GM18498 (cell line): Measurements from ENCODE around the gene RAPGEF4.

ENCODE experiments used
- ATAC-seq: cut with Tn5 transposase; IDR thresholded peaks from one replicate; pipeline ENCODE4 v1.9.1; 2021; ENCODE audit warnings: mild to moderate bottlenecking, moderate library complexity; ENCODE audit not compliant: unreplicated experiment

RAPGEF4 gene

DNA sequence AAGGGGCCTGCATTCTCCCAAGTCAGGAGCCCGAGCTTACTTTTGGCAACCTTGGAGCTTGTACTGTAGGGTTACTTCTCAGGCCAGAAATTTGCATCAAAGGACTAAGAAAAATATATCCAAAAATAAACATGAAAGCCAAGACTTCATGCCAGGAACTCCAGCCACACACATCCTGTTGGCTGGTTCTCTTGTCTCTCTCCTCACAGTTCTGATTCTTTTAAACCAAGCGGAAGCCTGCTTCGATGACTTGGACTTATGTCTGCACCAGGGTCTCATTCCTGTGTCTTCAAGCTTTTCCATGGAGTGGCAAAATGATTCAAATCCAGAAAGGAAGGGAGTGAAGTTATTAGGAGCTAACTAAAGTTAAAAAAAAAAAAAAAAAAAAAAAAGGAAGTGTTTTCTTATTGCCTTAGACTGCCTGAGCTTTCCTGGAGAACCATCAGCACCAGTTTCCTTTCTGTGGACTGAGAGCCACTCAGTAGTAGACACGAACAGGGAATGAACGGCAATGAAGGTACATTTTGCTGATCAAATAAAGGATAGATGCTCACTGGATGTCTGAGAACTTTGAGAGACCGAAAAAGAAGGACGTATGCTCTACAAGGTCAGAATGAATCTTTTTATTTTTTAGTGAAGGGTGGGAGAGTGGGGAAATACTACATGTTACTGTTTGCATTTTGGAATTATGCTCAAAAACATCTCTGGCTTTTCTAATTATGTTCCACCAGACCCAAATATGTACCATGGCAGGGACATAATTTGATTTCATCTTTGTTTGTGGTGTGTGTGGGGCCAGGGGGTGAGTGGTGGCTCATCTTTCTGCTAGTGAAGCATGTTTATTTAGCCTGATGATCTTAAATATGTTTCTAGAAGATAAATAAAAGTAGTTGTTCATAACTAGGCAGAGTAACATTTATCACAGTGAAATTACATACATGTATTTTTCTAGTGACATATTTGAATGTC is 86.0 kb downstream of the RAPGEF4 start:
- ATAC-seq = no peak

DNA sequence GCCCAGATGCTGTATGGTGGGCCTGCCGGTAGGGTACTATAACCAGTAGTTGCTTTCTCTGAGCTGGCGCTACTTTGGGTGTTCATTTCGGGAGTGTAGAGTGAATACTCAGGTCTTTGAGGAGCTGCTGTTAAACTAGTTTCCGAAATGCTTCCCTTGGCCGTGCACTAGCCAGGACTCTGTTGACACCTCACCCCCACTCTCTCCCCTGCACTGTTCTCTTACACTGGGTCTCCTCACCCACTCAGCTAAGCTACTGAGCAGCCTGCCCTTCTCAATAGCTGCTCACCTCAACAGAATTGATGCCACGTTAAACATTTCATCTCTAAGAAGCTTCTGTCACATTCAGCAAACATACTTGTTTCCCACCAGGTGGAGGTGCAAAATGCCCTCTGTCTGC is 86.9 kb downstream of the RAPGEF4 start:
- ATAC-seq = no peak

DNA sequence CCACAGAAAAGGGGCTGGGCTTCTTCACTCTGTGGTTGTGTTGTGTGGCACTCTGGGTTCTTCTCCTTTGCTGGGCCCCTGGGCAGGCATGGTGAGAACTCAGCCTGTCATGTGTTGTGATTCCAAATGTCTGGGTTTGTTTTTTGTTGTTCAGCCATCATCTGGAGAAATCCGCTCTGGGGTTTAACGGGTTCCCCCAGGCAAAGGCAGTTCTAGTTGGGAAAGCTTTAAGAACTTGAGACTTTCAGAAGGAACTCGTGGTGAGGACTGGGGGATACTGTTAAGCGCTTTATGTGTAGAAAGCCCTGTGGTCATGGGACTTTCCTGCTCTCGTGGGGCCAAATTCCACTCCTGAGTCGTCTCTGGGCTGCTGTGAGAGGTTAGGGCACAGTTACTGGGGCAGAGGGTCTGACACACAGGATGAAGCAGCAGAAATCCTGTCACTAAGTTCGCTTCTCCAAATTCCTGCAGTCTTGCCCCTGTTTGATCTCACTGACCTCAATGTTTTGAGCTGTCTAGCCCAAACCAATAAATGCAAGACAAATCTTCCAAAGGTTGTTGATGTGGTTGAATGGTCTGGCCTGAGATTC is 87.7 kb downstream of the RAPGEF4 start:
- ATAC-seq = no peak

DNA sequence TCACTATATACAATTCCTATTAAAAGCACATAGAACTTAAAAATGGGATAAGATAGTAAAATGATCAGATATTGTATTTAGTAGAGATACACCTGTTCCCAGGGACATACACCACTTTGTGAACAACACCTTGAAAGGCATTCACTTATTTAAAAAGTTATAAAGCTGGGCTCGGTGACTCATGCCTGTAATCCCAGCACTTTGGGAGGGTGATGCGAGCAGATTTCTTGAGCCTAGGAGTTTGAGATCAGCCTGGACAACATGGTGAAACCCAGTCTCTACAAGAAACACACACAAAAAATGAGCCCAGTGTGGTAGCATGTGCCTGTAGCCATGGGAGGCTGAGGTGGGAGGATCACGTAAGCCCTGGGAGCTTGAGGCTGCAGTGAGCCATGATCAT is 90.9 kb downstream of the RAPGEF4 start:
- no peak for ATAC-seq

DNA sequence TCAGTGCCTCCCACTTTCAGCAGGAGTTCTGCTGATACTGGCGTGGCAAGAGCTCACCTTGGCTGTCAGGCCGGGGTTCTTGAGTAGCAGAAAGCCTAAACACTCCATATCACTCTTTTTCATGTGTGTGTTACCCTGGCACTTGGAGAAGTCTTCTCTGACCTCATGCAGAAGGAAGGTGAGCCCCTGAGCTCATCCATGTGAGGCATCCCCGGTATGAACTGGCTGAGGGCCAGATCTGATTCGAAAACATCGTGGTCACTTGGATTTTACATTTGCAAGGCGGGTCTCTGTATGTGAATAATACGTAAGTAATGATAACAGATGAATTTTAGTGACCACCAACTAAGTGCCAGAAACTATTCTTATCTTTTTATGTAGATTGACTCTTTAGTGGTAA is 93.6 kb downstream of the RAPGEF4 start:
- no peak for ATAC-seq

DNA sequence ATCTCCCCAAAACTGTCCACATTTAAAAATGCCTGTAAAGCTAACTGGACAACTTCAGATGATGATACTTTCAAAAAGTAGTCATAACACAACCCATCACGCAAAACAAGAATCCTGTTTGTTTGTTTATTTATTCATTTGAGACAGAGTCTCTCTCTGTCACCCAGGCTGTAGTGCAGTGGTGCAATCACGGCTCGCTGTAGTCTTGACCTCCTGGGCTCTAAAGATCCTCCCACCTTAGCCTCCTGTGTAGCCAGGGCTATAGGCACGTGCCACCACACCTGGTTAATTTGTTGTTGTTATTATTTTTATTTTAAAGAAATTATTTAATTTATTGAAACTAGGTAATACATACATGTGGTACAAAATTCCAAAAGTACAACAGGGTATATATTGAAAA is 94.8 kb downstream of the RAPGEF4 start:
- no peak for ATAC-seq

DNA sequence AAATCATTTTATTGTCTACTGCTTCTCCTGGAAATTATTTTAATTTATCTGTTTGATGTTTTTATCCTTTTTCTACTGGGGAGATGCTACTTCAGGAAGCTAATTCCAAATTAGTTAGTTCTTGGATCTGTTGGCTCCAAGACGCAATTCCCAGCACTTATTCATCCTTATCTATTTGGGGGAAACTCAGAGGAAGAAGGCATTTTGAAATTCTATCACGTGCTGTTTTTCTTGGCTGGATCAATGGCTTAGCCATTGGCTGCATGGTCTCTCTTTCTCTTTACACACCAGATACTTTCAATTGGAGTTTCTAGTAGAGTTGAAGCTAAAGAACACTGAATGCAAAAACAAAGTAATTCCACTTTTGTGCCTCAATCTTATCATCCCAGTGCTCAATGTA is 98.3 kb downstream of the RAPGEF4 start:
- ATAC-seq = no peak

DNA sequence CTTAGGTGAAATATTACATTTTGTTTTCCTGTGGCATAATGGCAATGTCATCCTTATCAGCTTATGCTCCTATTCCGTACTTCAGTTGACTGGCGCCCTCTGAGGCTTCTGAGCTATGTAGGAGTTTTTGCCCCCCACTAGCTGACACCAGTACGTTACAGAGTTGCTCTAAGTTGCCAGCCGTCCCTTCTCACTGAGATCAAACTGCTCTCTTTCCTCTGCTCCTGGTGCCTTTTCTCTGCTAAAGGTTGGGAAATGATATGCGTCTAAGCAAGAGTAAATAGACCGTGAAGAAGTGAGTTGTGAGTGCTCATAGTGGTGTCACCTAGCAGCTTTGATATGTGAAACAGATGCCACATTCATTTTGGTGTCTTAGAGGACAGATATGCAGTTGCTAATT is 99.2 kb downstream of the RAPGEF4 start:
- ATAC-seq = no peak

DNA sequence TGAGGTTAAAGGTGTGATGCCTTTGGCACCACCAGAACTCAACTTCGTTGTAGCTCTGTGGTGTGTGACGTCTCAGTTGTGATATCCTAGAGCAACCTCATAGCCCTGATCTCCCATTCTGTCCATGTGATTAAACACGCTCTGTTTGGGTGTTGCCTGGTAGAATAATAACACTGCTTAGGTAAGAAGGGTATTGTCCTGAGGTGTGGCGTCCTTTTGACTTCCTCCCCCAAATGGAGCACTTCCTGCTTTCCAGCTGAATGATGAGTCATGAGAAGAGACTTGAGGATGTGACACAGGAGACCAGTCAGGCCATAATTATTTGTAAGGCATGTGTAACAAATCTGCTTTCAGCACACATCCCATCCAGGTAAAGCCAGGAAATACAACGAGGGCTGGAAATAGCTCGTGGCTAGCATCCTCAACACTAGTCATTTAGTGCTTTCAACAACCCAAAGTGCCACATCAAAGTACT is 100.7 kb downstream of the RAPGEF4 start:
- ATAC-seq = no peak

DNA sequence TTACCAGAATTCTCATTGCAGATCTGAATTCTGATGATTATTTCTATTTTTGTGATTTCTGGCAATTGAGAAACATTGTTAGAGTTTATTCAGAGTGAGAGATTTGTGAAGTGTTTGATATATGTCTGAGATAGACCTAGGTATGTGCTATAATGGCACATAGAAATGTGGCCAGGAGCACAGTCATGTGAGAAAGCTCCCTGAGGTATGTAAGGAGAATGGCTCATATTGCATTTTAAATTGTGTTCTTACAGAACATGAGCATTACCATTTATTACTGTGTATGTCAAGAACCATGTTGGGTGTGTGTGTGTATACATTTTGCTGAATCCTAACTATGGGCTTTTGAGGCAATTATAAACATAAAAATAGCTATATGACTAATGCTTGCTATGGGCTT is 101.2 kb downstream of the RAPGEF4 start:
- no peak for ATAC-seq

DNA sequence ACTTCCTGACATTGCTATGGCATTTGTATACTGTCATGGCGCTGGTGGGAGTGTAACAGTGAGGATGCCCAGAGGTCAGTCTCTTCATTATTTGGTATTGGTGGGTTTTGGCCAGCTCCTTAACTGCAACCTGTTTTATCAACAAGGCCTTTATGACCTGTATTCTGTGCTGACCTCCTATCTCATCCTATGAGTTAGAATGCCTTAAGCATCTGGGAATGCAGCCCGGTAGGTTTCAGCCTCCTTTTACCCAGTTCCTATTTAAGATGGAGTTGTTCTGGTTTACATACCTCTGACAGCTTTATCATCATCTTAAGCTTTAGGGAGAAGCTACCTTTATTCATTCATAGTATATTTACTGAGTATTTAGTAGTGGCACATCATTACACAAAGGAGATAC is 103.8 kb downstream of the RAPGEF4 start:
- no peak for ATAC-seq

DNA sequence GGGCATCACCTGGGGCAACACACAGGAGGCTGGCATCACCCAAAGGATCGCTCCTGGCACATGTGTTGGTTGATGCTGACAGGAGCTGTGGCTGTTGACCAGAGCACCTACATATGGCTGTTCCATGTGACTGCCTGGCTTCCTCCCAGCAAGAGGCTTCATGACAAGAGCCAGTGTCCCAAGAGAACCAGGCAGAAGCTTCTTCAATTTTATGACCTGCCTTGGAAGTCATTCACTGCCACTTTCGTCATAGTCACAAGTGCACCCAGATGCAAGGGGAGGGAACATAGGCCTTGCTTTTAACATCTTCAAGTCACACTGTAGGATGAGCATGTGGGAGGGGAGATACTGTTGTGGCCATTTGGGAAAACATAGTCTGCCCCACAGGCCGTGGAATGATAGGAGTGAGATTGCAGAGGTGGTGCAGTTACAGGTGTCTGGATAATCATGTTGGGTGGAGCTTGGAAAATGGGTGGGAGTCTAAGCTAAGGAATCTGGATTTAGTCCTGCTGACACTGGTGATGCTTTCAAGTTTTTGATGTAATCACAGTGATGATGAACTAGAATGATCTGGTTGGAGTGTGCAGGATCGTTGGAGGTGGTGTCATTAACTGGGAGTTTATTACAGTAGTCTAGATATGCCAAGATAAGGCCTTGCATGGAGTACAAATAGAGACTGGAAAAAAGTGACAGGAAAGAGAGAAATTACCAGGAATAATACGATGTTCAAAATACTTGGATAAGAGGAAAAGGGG is 107.0 kb downstream of the RAPGEF4 start:
- ATAC-seq = no peak

DNA sequence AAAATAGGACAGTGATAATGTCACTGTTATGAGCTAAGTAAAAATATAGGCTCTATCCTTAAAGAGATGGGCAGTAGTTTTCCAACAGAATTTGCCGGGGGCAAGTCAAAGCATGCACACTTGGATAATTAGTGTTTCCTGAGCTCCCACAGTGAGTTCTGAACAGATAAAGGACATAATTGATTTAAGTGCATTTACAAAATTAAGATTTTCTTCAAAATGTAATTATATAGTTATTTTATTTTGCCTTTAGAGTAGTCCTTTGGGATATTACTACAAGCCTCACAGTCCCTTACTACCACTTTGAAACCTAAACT is 107.6 kb downstream of the RAPGEF4 start:
- no peak for ATAC-seq

DNA sequence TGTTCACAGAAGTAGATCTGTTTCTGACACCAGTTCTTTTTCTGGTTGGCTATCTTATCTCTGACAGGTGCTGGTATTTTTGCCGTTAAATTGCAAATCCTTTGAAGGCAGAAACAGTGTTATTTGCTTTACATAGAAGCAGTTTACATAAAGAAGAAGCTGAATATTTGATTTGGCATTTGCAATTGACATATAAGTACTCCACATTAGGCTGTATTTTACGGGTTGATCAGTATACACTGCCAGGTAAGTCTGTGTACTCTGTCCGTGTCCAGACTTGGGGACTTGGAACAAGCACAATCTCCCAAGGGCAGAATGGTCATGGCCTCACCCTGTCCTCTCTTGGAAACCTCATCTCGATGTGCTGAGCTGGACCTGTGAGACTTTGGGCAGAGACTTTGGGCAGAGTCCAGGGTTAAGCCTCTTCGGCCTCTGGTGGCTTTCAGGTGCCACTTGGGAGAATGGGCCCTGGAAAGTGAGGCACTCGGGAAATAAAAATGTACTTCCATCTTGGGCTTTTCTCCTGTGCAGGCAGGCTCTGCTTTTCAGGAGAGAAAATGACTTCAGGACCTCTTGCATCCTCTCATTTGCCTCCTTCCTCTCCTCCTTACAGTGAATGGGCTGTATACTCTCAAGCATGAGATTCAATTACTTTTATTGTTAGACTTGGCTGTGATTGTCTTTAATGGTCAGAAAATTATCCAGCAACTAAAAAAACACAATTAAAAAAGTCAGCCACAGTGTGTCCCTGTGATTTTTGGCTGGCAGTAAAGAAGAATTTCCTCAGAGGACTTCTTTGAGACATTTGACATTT is 108.5 kb downstream of the RAPGEF4 start:
- no peak for ATAC-seq

DNA sequence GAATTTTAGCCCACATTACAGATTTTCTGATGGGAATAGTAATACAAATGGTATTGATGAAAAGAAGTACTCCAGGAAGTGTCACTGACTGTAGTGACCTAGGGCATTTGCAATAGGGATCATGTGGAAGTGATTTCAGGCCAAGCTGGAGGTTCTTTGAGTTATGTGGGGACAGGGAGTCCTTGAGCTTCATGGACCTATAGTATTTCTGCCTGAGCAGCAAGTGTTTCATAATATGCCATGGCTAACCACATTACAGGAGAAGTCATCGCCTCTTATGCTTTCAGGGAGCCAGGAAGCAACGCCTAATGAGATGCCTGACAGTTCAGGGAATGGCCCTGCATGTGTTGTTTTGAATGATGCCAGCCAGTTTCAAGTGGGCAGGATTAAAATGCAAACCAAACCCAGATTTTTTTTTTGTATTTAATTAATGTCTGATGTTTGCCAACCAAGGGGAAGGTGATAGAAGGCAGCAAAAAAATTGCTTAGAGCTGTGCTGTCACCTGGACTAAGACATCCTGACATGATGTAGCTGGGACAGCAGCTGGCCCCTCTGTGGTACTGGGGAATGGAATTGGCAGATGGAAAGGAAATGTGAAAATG is 109.5 kb downstream of the RAPGEF4 start:
- ATAC-seq = no peak

DNA sequence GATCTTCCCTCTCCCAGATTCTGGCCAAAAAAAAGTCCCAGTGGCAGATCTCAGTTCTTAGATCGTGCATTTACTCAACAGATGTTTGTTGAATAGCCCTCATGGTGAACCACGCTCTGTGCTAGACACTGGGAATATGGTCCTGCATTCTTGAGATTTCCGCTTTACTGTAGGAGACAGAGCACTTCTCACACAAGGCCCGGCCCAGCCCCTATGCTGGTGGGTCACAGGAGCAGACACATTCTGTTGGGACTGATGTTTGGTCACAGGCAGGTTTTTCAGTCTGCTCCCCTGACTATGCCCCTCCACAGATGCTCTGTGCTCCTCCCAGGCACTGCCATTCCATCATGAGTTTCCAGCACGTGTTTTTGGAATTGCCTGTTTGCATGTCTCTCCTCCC is 110.9 kb downstream of the RAPGEF4 start:
- no peak for ATAC-seq

DNA sequence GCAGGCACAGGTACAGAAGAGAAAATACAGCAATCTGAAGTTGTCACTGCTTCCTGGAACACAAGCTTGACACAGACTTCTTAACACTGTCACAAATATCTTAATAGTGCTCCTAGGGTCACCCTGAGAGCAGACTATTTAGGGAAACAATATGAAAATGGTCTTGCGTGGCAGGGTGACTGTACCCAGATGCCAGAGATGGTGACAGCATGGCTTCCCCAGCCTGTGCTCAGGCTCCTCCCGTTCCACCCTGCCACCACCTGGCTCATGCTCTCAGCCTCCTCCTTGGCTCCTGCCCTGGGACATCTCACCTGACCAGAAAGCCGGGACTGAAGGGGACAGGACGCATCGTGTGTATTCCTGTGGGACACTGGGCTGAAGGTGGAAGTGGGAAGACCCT is 111.5 kb downstream of the RAPGEF4 start:
- no peak for ATAC-seq

DNA sequence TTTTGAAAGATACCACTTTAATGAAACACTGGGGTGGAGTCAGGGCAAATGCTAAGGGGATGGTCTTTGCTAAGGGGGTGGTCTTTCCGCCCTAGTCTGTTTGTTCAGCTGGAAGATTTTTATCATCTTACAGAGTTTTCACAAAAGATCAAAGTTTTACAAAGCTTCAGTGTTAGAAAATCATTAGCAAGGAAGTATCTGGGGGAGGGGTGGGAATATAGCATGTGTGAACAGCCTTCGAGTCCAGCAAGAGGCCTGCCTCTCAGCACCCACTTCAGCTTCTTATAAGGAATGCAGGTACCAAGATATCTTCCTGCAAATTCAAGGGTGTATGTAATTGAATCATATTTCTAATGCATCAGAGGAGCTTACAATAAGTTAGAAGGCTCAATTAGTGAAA is 112.9 kb downstream of the RAPGEF4 start:
- no peak for ATAC-seq

DNA sequence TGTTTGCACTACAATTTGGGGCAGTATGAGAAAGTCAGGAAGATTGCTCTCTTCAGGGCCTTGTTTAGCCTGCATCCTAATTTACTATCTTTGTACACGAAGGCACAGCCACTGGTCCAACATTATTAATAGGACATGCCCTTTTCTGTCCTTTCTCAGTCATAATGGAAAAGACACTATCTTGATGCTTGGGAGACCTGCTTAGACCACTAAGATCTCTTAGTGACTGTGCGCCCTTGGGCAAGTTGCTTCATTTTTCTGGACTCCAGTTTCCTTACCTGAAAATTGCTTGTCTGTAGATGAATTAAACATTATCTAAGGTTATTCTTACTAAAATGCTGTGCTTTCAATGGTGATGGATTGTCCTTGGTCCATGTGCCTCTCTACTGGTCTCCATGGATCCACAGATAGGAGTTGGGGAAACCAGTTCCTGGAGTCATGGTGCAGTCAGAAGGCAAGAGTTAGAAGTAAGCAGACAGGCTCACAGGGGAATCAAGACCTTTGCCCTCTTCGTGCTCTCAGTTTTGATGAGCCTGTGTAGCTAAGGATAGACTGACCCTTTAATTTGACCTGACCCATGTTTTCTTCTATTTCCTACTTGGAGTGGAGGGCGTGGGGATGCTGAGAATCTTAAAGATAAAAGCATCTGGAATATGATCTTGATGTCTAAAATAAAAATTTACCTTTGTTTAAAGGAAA is 114.0 kb downstream of the RAPGEF4 start:
- no peak for ATAC-seq

DNA sequence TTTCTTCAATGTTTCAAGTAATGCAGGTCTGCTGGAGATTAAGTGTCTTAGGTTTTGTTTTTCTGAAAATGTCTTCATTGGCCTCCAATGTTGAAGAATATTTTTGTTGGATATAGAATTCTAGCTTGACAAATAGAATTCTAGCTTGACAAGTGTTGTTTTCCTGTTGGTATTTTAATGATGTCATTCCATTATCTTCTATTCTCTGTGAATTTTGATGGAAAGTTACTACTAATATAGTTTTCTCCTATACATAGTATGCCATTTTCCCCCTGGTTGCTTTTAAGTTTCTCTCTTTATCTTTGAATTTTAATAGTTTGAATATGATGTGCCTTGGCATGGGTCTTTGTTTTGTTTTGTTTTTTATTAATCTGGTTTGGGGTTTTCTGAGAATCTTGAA is 119.9 kb downstream of the RAPGEF4 start:
- ATAC-seq = no peak
